Activated T-cell treated with anti-CD3 and anti-CD28 coated beads for 48 hours (primary cell): ENCODE measurements around the gene FAM83C.

ENCODE experiments used
- DNase-seq: peaks from one replicate; pipeline ENCODE4 v3.0.0-alpha.2; 2020; ENCODE audit warnings: low read depth

Gene FAM83C

DNA sequence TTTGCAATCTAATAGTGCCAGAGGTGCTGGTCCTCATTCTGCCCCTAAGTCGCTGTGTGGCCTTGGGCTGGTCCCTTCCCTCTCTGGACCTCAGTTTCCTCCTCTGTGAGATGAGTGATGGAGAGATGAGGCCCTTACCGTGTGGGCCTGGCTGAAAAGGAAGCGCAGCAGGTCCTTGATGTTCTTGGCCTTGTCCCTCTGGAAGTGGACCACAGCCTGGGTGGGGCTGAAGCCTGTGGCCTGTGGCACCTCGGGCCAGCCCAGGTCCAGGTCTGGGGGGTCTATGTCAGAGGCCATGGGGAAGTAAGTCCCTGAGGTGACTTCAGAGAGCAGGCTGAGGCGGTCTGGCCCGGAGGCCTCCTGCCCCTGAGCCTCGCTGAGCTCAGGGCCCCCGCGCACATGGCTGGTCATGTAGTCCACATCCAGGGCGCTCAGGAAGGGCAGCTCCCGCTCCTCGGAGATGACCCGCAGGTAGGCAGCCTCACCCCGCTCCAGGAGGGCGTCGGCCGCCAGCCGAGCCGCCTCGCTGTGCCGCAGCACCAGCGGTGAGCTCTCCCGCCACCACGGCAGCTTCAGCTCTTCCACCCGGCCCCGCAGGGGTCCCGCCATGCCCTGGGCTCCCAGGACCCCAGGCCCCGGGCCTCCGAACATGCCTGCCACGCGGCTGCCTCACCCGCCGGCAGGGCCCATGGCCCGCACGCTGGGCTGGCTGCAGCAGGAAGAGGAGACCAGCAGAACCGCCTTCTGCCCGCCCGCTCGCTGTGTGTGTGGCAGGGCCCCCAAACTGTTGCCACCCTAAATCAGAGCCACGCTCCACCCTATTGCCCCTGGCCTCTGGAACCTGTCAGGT lies at the start of gene FAM83C:
TSS of gene FAM83C (minus strand) at position 772 of the 850 bp plus-strand sequence. CDS start at position 651, 121 bp downstream.
- no peak for DNase-seq

DNA sequence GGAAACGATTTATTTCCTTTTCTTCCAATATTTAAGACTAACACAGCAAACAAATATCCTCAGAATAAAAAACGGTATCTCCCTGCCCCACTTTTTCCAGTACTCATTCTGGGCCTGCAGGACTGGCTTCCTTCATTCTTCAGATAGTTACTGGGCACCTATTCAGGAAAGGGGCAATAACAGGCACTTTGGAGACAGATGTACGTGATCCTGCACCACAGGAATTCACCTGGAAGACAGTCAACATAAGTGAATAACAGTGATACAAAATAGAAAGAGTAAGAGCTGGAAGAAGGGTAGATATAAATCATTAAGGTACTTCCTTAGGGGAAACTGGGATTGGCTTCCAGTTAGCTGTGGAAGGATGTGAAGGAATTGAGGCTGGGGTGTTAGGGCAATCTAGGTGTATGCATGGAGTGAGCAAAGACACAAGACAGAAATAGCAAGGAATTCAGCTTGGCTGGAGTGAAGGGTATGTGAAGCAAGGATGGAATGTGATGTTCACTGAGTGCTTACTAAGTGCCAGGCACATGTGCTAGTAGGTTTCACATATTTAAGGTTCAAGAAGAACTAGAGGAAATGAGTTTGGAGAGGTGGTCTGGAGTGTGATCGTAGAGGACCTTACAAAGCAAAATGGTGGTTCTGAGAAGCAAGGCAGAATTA lies 49.3 kb upstream of the FAM83C start:
- DNase-seq, result no peak

GRCh38 chr20:35340436-35340835 lies 48.2 kb upstream of the FAM83C start:
- DNase-seq, result no peak

- no peak for DNase-seq
Measured at GRCh38 chr20:35339636-35340035, 47.4 kb upstream of the FAM83C start.

DNA sequence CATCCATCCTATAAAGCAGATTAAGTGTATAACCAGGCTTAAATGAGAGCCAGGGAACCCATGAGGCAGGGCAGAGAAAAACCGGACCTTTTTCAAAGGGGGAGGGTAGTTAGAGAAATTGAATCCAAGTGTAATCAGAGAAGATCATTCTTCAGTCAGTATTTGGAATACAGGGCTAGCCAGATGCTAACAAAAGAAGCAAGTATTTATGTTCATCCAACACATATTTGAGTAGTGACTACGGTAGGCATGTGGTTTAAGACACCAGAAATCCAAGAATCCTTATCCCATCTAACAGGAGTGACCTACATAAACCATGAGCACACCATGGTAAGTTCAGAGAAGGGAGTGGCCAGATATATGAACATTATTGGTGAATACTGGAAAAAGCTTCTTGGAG lies 46.8 kb upstream of the FAM83C start:
- no peak for DNase-seq

- no peak for DNase-seq
Measured at GRCh38 chr20:35334311-35335101, 42.3 kb upstream of the FAM83C start.

- no peak for DNase-seq
Measured at GRCh38 chr20:35333606-35334005, 41.4 kb upstream of the FAM83C start.

GRCh38 chr20:35332540-35333200 lies 40.4 kb upstream of the FAM83C start:
- no peak for DNase-seq

GRCh38 chr20:35329435-35330139 lies 37.4 kb upstream of the FAM83C start:
- DNase-seq, result peak; percentile 64

DNA sequence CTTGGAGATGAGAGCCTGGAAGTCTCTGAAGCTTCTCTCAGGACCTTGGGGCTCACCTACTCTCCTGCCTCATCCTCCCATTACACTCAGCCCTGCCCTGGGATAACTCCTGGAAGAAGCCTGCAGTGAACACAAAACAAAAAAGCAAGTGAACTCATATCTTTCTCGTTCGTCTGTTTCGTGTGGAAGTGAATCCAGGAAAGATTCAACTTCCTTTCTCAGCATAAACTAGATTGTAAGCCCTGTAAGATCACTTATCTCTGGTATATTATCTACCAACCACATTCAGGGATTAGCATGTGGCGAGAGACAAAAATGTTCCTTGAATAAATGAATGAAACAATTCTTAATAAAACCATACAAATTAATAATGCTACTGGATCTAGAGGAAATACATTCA lies 36.5 kb upstream of the FAM83C start:
- no peak for DNase-seq

- no peak for DNase-seq
Measured at GRCh38 chr20:35328095-35328685, 36.0 kb upstream of the FAM83C start.

DNA sequence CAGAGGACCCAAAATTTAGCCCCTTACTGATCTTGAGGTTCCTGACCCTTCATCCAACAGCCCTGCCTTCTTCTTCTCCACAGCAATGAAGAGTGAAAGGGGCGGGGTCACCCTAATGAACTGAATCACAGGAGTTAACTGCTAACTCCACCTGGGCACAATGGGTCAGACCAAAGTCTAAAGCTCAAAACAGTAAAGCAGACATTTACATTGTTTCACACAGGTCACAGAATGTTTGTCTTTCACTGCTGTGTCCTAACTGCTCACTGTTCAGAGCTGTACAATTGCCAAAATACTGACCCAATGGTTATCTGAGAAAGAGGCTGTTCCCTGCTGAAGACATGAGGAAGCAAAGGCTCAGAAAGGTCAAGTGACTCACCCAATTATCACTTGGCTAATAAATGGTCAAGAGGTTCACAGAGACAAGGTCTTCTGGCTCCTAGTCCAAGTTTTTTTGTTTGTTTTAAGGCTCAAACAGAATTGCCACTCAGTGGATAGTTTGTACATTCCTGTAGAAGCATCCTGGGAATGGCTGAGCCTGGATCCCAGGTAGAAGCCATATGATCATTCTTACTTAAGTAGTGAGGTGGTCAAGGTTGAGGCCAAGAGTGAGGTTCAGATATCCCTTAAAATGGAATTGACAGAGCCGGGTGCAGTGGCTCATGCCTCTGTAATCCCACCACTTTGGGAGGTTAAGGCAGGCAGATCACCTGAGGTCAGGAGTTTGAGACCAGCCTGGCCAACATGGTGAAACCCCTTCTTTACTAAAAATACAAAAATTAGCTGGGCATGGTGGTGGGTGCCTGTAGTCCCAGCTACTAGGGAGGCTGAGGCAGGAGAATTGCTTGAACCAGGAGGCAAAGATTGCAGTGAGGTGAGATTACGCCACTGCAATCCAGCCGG lies 35.1 kb upstream of the FAM83C start:
- DNase-seq, result no peak

GRCh38 chr20:35326740-35327073 lies 34.5 kb upstream of the FAM83C start:
- DNase-seq, result no peak

- no peak for DNase-seq
Measured at GRCh38 chr20:35326021-35326739, 34.0 kb upstream of the FAM83C start.

- DNase-seq, result no peak
Measured at GRCh38 chr20:35325401-35325800, 33.2 kb upstream of the FAM83C start.

GRCh38 chr20:35320396-35321126 lies 28.3 kb upstream of the FAM83C start:
- DNase-seq, result no peak

DNA sequence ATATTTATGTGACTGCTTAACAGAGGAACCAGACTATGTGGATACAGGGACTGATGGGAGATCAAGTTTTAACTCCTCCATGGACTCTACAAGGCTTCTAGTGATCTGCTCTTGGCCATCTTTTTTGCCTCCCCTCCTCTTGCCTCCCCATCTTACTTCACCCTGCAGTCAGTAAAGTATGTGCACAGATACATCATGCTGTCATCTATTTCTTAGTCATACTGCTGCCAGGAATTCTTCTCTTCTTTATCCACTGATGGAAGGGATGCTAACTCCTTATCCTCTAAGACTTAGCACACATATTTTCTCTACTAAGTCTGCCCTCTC lies 27.6 kb upstream of the FAM83C start:
- no peak for DNase-seq

DNA sequence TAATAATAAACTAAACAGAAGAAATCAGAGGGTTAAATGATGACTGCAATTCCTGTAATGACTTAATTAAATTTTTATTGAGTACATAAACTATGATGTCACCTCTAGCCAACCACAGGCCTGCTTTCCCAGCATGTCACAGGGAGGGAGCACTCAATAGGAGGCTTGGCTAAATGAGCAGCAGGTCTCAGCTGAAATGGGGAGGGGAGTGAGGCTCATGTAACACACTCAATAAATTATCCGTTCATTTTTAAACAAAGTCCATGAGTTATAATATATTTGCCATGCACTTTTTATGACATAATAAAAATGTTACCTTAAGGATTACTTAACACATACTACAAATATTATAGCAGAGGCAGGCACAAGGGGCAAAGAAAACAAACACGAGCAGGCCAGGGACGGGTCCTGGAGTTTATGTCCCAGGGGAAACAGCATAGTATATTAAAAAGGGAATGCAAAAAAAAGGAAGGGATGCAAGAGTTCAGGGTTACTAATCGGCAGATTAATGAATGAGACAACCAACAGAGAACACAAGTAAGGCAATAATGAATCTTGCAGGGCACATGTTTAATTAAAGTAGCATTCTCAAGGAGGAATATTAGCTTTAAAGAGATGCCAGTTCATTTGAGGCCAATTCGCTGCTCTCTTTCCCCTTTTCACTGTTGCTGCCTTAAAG lies 27.1 kb upstream of the FAM83C start:
- no peak for DNase-seq
